Fibroblast of upper back skin (primary cell): ENCODE data around the gene NR2E3.

ENCODE experiments used
- DNase-seq: peaks from one replicate; pipeline ENCODE4 v3.0.0-alpha.2; 2013

NR2E3 gene

GRCh38 chr15:71792521-71792920 lies 17.8 kb upstream of the NR2E3 start:
- peak; percentile 26 for DNase-seq

- DNase-seq = no peak
Measured at GRCh38 chr15:71798641-71799040, 11.7 kb upstream of the NR2E3 start.

- no peak for DNase-seq
Measured at GRCh38 chr15:71800190-71800589, 10.2 kb upstream of the NR2E3 start.

- peak; percentile 74 for DNase-seq
Measured at GRCh38 chr15:71800835-71801745, 9.3 kb upstream of the NR2E3 start.

GRCh38 chr15:71801935-71802655 lies 8.3 kb upstream of the NR2E3 start:
- DNase-seq = no peak

GRCh38 chr15:71802770-71803169 lies 7.6 kb upstream of the NR2E3 start:
- DNase-seq = no peak

GRCh38 chr15:71804226-71804625 lies 6.1 kb upstream of the NR2E3 start:
- DNase-seq = no peak

- peak; percentile 24 for DNase-seq
Measured at GRCh38 chr15:71804695-71805470, 5.5 kb upstream of the NR2E3 start.

- peak; percentile 55 for DNase-seq
Measured at GRCh38 chr15:71806452-71806931, 3.9 kb upstream of the NR2E3 start.

- DNase-seq = peak; percentile 15
Measured at GRCh38 chr15:71807125-71807629, 3.2 kb upstream of the NR2E3 start.

- peak; percentile 36 for DNase-seq
Measured at GRCh38 chr15:71807691-71808091, 2.7 kb upstream of the NR2E3 start.

GRCh38 chr15:71808311-71809020 lies 1.9 kb upstream of the NR2E3 start:
- no peak for DNase-seq

- DNase-seq = no peak
Measured at GRCh38 chr15:71809346-71809745, 1.0 kb upstream of the NR2E3 start.

- DNase-seq = no peak
Measured at GRCh38 chr15:71811036-71811736, 832 bp downstream of the NR2E3 start.

- DNase-seq = no peak
Measured at GRCh38 chr15:71811752-71812735, 1.7 kb downstream of the NR2E3 start.

- no peak for DNase-seq
Measured at GRCh38 chr15:71812966-71813722, 2.8 kb downstream of the NR2E3 start.

GRCh38 chr15:71813723-71814470 lies 3.5 kb downstream of the NR2E3 start:
- no peak for DNase-seq

GRCh38 chr15:71815301-71815700 lies 4.9 kb downstream of the NR2E3 start:
- DNase-seq = no peak

- no peak for DNase-seq
Measured at GRCh38 chr15:71817351-71817750, 7.0 kb downstream of the NR2E3 start.
